ENCODE results near the gene NKX1-2.

DNA sequence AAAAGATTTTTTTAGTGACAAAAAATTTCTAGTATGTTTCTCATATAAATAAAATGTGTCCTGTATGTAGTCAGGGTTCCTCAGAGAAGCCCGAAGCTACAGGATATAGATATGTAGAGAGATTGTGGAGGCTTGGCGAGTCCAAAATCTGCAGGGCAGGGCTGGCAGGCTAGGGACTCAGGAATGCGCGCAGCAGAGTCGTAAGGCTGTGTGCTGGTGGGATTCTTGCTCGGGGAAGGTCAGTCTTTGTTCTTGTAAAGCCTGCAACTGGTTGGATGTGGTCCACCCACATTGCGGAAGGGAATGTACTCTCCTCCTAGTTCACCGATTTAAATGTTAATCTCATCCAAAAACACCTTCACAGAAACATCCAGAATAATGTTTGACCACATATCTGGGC is 42.4 kb upstream of the NKX1-2 start:
- TF ChIP-seq, protein P1, sequence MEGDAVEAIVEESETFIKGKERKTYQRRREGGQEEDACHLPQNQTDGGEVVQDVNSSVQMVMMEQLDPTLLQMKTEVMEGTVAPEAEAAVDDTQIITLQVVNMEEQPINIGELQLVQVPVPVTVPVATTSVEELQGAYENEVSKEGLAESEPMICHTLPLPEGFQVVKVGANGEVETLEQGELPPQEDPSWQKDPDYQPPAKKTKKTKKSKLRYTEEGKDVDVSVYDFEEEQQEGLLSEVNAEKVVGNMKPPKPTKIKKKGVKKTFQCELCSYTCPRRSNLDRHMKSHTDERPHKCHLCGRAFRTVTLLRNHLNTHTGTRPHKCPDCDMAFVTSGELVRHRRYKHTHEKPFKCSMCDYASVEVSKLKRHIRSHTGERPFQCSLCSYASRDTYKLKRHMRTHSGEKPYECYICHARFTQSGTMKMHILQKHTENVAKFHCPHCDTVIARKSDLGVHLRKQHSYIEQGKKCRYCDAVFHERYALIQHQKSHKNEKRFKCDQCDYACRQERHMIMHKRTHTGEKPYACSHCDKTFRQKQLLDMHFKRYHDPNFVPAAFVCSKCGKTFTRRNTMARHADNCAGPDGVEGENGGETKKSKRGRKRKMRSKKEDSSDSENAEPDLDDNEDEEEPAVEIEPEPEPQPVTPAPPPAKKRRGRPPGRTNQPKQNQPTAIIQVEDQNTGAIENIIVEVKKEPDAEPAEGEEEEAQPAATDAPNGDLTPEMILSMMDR (tag by site-specific recombination; IDR thresholded peaks at IDR 0.05) = no peak
- TF ChIP-seq KLF9 (tag by site-specific recombination; IDR thresholded peaks at IDR 0.05; ENCODE audit: low read depth) = no peak
- TF ChIP-seq, protein P2, sequence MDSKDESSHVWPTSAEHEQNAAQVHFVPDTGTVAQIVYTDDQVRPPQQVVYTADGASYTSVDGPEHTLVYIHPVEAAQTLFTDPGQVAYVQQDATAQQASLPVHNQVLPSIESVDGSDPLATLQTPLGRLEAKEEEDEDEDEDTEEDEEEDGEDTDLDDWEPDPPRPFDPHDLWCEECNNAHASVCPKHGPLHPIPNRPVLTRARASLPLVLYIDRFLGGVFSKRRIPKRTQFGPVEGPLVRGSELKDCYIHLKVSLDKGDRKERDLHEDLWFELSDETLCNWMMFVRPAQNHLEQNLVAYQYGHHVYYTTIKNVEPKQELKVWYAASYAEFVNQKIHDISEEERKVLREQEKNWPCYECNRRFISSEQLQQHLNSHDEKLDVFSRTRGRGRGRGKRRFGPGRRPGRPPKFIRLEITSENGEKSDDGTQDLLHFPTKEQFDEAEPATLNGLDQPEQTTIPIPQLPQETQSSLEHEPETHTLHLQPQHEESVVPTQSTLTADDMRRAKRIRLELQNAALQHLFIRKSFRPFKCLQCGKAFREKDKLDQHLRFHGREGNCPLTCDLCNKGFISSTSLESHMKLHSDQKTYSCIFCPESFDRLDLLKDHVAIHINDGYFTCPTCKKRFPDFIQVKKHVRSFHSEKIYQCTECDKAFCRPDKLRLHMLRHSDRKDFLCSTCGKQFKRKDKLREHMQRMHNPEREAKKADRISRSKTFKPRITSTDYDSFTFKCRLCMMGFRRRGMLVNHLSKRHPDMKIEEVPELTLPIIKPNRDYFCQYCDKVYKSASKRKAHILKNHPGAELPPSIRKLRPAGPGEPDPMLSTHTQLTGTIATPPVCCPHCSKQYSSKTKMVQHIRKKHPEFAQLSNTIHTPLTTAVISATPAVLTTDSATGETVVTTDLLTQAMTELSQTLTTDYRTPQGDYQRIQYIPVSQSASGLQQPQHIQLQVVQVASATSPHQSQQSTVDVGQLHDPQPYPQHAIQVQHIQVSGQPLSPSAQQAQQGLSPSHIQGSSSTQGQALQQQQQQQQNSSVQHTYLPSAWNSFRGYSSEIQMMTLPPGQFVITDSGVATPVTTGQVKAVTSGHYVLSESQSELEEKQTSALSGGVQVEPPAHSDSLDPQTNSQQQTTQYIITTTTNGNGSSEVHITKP (tag by site-specific recombination; IDR thresholded peaks at IDR 0.05) = no peak
- TF ChIP-seq, protein P3, sequence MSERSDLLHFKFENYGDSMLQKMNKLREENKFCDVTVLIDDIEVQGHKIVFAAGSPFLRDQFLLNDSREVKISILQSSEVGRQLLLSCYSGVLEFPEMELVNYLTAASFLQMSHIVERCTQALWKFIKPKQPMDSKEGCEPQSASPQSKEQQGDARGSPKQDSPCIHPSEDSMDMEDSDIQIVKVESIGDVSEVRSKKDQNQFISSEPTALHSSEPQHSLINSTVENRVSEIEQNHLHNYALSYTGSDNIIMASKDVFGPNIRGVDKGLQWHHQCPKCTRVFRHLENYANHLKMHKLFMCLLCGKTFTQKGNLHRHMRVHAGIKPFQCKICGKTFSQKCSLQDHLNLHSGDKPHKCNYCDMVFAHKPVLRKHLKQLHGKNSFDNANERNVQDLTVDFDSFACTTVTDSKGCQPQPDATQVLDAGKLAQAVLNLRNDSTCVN (tag by site-specific recombination; optimal IDR thresholded peaks at IDR 0.05) = no peak
- TF ChIP-seq, protein P4, sequence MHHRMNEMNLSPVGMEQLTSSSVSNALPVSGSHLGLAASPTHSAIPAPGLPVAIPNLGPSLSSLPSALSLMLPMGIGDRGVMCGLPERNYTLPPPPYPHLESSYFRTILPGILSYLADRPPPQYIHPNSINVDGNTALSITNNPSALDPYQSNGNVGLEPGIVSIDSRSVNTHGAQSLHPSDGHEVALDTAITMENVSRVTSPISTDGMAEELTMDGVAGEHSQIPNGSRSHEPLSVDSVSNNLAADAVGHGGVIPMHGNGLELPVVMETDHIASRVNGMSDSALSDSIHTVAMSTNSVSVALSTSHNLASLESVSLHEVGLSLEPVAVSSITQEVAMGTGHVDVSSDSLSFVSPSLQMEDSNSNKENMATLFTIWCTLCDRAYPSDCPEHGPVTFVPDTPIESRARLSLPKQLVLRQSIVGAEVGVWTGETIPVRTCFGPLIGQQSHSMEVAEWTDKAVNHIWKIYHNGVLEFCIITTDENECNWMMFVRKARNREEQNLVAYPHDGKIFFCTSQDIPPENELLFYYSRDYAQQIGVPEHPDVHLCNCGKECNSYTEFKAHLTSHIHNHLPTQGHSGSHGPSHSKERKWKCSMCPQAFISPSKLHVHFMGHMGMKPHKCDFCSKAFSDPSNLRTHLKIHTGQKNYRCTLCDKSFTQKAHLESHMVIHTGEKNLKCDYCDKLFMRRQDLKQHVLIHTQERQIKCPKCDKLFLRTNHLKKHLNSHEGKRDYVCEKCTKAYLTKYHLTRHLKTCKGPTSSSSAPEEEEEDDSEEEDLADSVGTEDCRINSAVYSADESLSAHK (tag by site-specific recombination; IDR thresholded peaks at IDR 0.05) = no peak
